OCI-LY1 (cell line): ENCODE results near the gene MAPKAPK3.

ENCODE experiments used
- H2AFZ ChIP-seq: fragments of 200-600 bp; sonication (generic), shearing (Covaris generic); 2 replicates; pipeline ENCODE4 v1.6.0; 2014; ENCODE audit warnings: antibody characterized with exemption, mild to moderate bottlenecking, low read length
- H3F3A ChIP-seq: fragments of 200-600 bp; sonication (generic), shearing (Covaris generic); 2 replicates; pipeline ENCODE4 v1.6.0; 2014; ENCODE audit warnings: mild to moderate bottlenecking, antibody characterized with exemption, low read length, moderate library complexity; ENCODE audit not compliant: insufficient read depth
- H3K27ac ChIP-seq: fragments of 200-600 bp; sonication (generic); 2 replicates; pipeline ENCODE4 v1.5.1; 2014; ENCODE audit warnings: low read length, mixed run types, mild to moderate bottlenecking, low read depth; ENCODE audit not compliant: poor library complexity, severe bottlenecking
- H3K27me3 ChIP-seq: fragments of 200-600 bp; sonication (generic); 2 replicates; pipeline ENCODE4 v1.6.0; 2014; ENCODE audit warnings: antibody characterized with exemption, mild to moderate bottlenecking, low read length, moderate library complexity; ENCODE audit not compliant: insufficient read depth
- H3K36me3 ChIP-seq: fragments of 200-600 bp; sonication (generic); 2 replicates; pipeline ENCODE4 v1.6.1; 2014; ENCODE audit warnings: mild to moderate bottlenecking, antibody characterized with exemption, low read length, moderate library complexity, mixed read lengths; ENCODE audit not compliant: insufficient read depth
- H3K4me1 ChIP-seq: fragments of 200-600 bp; sonication (generic); 2 replicates; pipeline ENCODE4 v1.5.1; 2014; ENCODE audit warnings: mild to moderate bottlenecking, low read length, moderate library complexity; ENCODE audit not compliant: insufficient read depth, severe bottlenecking
- H3K4me2 ChIP-seq: fragments of 200-600 bp; sonication (generic), shearing (Covaris generic); 2 replicates; pipeline ENCODE4 v1.6.1; 2014; ENCODE audit warnings: low read length
- H3K4me3 ChIP-seq: fragments of 200-600 bp; sonication (generic); 2 replicates; pipeline ENCODE4 v1.5.1; 2014; ENCODE audit warnings: low read length, low read depth, mild to moderate bottlenecking, mixed read lengths; ENCODE audit not compliant: poor library complexity, severe bottlenecking
- H3K79me2 ChIP-seq: fragments of 200-600 bp; shearing (Covaris generic); 2 replicates; pipeline ENCODE4 v1.6.1; 2016; ENCODE audit warnings: mixed run types, low read length, mixed read lengths; ENCODE audit not compliant: insufficient read depth
- H3K9ac ChIP-seq: fragments of 200-600 bp; sonication (generic), shearing (Covaris generic); 2 replicates; pipeline ENCODE4 v1.6.1; 2014; ENCODE audit warnings: mild to moderate bottlenecking, low read length, mixed read lengths
- H3K9me2 ChIP-seq: fragments of 200-600 bp; sonication (generic), shearing (Covaris generic); 2 replicates; pipeline ENCODE4 v1.6.1; 2014; ENCODE audit warnings: low read depth, mild to moderate bottlenecking, low read length, mixed read lengths
- H3K9me3 ChIP-seq: fragments of 200-600 bp; shearing (Covaris generic); 2 replicates; pipeline ENCODE4 v1.6.1; 2014; ENCODE audit warnings: low read length, mixed read lengths
- H4K20me1 ChIP-seq: fragments of 200-600 bp; sonication (generic), shearing (Covaris generic); 2 replicates; pipeline ENCODE4 v1.6.0; 2016; ENCODE audit warnings: mild to moderate bottlenecking, low read length; ENCODE audit not compliant: insufficient read depth
- EZH2 ChIP-seq: fragments of 200-600 bp; sonication (generic), shearing (Covaris generic); IDR thresholded peaks from 2 replicates; pipeline ENCODE4 v1.8.0; 2017; ENCODE audit warnings: borderline replicate concordance, mixed run types, mild to moderate bottlenecking, antibody characterized with exemption, low read length, moderate library complexity, mixed read lengths
- TF ChIP-seq, protein P1 (sequence below): fragments of 200-600 bp; sonication (generic), shearing (Covaris generic); IDR thresholded peaks from 2 replicates; pipeline ENCODE4 v1.5.1; 2017; ENCODE audit warnings: mild to moderate bottlenecking, antibody characterized with exemption, low read length, moderate library complexity, mixed read lengths

MAPKAPK3 gene

DNA sequence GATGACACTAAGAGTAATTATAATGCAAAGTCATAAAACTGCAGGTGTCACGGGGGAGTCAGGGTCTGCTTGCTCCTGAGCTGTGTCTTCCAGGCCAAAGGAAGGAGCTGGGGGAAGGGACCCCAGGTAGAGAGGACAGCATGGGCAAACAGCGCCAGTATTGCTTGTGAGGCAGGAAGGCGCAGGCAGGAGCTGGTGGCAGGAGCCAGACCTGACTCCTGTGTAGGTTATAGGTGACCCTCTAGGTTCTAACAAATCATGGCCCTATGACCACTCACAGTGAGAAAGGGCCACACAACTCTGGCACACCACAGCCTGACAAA, 7.2 kb upstream of the MAPKAPK3 start:
- Histone ChIP-seq H3K9me3 (no peaks in the 10 kb centered on the region), H3K4me2 (no peak overlapping the region)

GRCh38 chr3:50610181-50610971, 6.6 kb upstream of the MAPKAPK3 start:
- Histone ChIP-seq H3K9me3 (no peaks in the 10 kb centered on the region), H3K36me3 (no peaks in the 10 kb centered on the region), H3K4me3 (no peak overlapping the region), H2AFZ (no peak overlapping the region), H3K9me2 (no peaks in the 10 kb centered on the region), H3F3A (no peaks in the 10 kb centered on the region), H3K4me1 (peaks cover 9% of the 10 kb centered on the region), H3K9ac (no peak overlapping the region), H3K79me2 (no peaks in the 10 kb centered on the region), H3K27ac (no peak overlapping the region), H3K27me3 (peaks cover 10% of the 10 kb centered on the region; the same call in 1 of the 2 replicates), H3K4me2 (no peak overlapping the region), H4K20me1 (no peaks in the 10 kb centered on the region)
- TF ChIP-seq EZH2: no peak
- TF ChIP-seq, protein P1, sequence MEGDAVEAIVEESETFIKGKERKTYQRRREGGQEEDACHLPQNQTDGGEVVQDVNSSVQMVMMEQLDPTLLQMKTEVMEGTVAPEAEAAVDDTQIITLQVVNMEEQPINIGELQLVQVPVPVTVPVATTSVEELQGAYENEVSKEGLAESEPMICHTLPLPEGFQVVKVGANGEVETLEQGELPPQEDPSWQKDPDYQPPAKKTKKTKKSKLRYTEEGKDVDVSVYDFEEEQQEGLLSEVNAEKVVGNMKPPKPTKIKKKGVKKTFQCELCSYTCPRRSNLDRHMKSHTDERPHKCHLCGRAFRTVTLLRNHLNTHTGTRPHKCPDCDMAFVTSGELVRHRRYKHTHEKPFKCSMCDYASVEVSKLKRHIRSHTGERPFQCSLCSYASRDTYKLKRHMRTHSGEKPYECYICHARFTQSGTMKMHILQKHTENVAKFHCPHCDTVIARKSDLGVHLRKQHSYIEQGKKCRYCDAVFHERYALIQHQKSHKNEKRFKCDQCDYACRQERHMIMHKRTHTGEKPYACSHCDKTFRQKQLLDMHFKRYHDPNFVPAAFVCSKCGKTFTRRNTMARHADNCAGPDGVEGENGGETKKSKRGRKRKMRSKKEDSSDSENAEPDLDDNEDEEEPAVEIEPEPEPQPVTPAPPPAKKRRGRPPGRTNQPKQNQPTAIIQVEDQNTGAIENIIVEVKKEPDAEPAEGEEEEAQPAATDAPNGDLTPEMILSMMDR: no peak

More for the DNA sequence above, 7.2 kb upstream of the MAPKAPK3 start:
- Histone ChIP-seq H3K36me3 (no peaks in the 10 kb centered on the region), H3K79me2 (no peaks in the 10 kb centered on the region), H3K9me2 (no peaks in the 10 kb centered on the region), H3K27ac (no peak overlapping the region), H3K4me3 (no peak overlapping the region), H3K27me3 (peaks cover 10% of the 10 kb centered on the region; the same call in 1 of the 2 replicates), H2AFZ (no peak overlapping the region), H3F3A (no peaks in the 10 kb centered on the region), H3K9ac (no peak overlapping the region), H4K20me1 (no peaks in the 10 kb centered on the region), H3K4me1 (peaks cover 9% of the 10 kb centered on the region)
- TF ChIP-seq, protein P1: no peak
- no peak for TF ChIP-seq EZH2

- Histone ChIP-seq H3K36me3 (no peaks in the 10 kb centered on the region), H3K4me3 (peak overlapping the region; percentile 53), H3K27ac (no peak overlapping the region), H3K4me1 (peaks cover 10% of the 10 kb centered on the region), H3K27me3 (peaks cover 10% of the 10 kb centered on the region; the same call in 1 of the 2 replicates), H3K9ac (peak overlapping the region; percentile 11; the same call in 1 of the 2 replicates), H3F3A (no peaks in the 10 kb centered on the region), H3K4me2 (peak overlapping the region; percentile 82), H4K20me1 (no peaks in the 10 kb centered on the region), H3K79me2 (no peaks in the 10 kb centered on the region), H3K9me3 (no peaks in the 10 kb centered on the region), H2AFZ (no peak overlapping the region), H3K9me2 (no peaks in the 10 kb centered on the region)
- TF ChIP-seq, protein P1: no peak
- TF ChIP-seq EZH2: no peak
These were observed 5.9 kb upstream of the MAPKAPK3 start for GRCh38 chr3:50610992-50611463.
